AG04450 (cell line): ENCODE data around the gene ATG7. TPM values are rescaled to one million over a fixed set of nuclear protein-coding genes. Genes with fewer than 3 reads are reported as not detected.
A peak's percentile ranks its signal among the peaks of the same experiment; 100 is the strongest.
"Not testable (repeated sequence)": the region's sequence is repeated elsewhere in the genome, so short reads cannot be mapped to it uniquely, and the experiment has no call there.

Source experiments
- CTCF ChIA-PET: fragments of 300-600, 350-600 bp; formaldehyde crosslinking; extraction: SDS; loops from one replicate; lab custom pipeline; 2022; ENCODE audit warnings: antibody characterized with exemption, inconsistent platforms; lab: Charles Lee
- POLR2A ChIA-PET: fragments of 350-600 bp; formaldehyde crosslinking; extraction: SDS; loops from one replicate; lab custom pipeline; 2021; ENCODE audit warnings: antibody characterized with exemption, inconsistent platforms; lab: Yijun Ruan, JAX
- DNase-seq: peaks from one replicate; pipeline ENCODE4 v3.0.0-alpha.2; 2011; ENCODE audit warnings: low read depth, low spot score
- H3K27ac ChIP-seq: one replicate; pipeline ENCODE4 v1.5.1; 2012; ENCODE audit warnings: low read depth, low read length, control low read depth
- H3K27me3 ChIP-seq: one replicate; pipeline ENCODE4 v1.6.0; 2012; ENCODE audit warnings: low read length; ENCODE audit not compliant: control insufficient read depth, insufficient read depth
- H3K4me3 ChIP-seq: 2 replicates; pipeline ENCODE4 v1.5.1; 2011; ENCODE audit warnings: mild to moderate bottlenecking, low read depth, low read length, control low read depth
- H3K9me3 ChIP-seq: 2 replicates; pipeline ENCODE4 v1.5.1; 2012; ENCODE audit warnings: low read length; ENCODE audit not compliant: control insufficient read depth, insufficient read depth
- polyA plus RNA-seq: library from polyadenylated mRNA; depleted of rRNA; stranded (reverse); fragments of >200 nt; gene quantifications from 2 replicates; pipeline ENCODE4 v1.2.3, GENCODE V29; 2011
- TF ChIP-seq, protein P1 (sequence below): IDR thresholded peaks from 2 replicates; pipeline ENCODE4 v1.5.1; 2011; ENCODE audit warnings: low read depth, low read length, control low read depth, inconsistent platforms

ATG7 gene
- polyA plus RNA-seq, 1 experiment: 51.7 TPM

DNA sequence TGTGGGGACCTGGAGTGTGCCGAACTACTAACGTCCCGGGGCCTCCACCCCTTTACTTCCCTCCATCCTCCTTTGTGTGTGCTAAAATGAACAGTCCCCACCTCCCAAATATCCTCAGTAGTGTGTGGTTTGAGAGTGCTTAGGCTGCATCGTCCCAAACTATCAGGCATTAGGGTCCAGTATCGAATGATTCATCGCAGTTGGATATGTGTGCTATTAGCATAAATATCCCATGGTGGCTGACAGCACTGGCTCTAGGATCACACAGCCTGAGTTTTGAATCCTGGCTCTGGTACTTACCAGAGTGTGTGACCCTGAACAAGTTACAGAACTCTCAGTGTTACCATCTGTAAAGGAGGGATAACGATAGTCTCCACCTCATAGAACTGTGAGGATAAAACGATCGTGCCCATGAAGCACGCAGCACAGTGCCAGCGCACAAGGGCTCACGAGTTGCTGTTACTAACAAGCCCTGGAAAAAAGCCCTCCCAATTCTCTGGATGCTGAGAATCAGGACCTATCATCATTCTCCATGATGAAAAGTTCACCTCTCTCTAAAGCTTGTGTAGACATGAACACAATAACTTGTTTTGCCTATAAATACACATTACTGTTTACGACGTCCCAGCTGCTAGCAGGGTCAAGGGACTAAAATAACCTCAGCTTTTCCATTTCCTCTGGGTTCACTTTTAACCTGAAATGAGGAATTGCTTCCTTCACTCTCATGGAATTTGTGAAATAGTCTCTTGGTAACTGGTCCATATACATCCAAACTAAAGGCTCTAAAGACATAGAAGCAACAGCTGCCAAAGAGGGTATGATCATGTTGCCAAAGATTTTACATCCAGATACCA lies 320.5 kb downstream of the ATG7 start:
- DNase-seq: no peak
- Histone ChIP-seq H3K27ac (peak overlapping the region; percentile 71), H3K27me3 (no peaks in the 10 kb centered on the region), H3K4me3 (no peak overlapping the region), H3K9me3 (no peaks in the 10 kb centered on the region)
- TF ChIP-seq, protein P1, sequence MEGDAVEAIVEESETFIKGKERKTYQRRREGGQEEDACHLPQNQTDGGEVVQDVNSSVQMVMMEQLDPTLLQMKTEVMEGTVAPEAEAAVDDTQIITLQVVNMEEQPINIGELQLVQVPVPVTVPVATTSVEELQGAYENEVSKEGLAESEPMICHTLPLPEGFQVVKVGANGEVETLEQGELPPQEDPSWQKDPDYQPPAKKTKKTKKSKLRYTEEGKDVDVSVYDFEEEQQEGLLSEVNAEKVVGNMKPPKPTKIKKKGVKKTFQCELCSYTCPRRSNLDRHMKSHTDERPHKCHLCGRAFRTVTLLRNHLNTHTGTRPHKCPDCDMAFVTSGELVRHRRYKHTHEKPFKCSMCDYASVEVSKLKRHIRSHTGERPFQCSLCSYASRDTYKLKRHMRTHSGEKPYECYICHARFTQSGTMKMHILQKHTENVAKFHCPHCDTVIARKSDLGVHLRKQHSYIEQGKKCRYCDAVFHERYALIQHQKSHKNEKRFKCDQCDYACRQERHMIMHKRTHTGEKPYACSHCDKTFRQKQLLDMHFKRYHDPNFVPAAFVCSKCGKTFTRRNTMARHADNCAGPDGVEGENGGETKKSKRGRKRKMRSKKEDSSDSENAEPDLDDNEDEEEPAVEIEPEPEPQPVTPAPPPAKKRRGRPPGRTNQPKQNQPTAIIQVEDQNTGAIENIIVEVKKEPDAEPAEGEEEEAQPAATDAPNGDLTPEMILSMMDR: no peak
- CTCF ChIA-PET: no interaction called here
- POLR2A ChIA-PET: interaction anchor here (1.0 kb wide), 1 partner anchor 49 kb away, joined by 4 read pairs; no protein-coding TSS in a partner anchor

DNA sequence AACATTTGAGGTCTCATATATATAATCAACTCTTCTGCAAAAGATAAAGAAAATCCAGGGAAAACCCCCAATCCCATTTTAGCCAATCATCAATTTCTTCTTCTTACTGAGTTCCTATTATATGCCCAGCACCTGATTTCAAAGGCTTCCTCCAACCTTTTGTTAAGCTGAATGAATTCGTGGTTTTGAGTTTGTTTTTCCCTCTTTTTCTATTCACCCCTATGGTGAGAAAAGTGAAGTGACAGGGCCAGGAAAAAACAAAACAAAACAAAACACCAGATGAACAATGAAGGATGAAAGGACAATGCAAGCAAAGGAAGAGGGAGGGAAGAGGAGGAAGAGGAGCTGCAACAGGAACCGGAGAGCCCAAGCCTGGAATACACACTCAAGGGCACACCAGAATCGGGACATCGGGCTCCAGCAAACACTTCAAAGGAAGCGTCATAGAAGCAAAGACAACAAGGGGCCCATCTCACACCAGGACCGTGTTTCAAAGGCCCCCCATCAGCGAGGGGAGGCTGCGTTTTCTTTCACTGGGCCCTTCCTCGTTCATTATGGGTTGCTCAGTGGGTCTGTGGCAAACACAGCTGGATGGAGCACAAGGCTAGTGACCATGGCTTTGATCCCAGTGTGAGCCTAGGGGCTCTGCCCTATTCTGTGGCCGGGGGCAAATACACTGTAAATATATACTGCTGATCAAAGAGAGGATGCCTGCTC lies 321.3 kb downstream of the ATG7 start:
- no peak overlapping the region for H3K27ac ChIP-seq
- CTCF ChIA-PET: no interaction called here

DNA sequence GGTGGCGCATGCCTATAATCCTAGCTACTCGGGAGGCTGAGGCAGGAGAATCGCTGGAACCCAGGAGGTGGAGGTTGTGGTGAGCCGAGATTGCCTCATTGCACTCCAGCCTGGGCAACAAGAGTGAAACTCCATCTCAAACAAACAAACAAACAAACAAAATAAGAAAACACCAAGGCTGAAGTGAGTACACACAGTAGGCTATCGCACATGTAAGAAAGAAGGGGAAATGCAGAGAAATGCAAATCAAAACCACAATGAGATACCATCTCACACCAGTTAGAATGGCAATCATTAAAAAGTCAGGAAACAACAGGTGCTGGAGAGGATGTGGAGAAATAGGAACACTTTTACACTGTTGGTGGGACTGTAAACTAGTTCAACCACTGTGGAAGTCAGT lies 322.8 kb downstream of the ATG7 start:
- POLR2A ChIA-PET, DNase-seq, H3K27me3 ChIP-seq, CTCF ChIA-PET, H3K9me3 ChIP-seq, H3K4me3 ChIP-seq, H3K27ac ChIP-seq: not testable (repeated sequence)

More for the DNA sequence above, 321.3 kb downstream of the ATG7 start:
- DNase-seq: no peak
- Histone ChIP-seq H3K27me3 (no peaks in the 10 kb centered on the region), H3K9me3 (no peaks in the 10 kb centered on the region), H3K4me3 (no peak overlapping the region)
- TF ChIP-seq, protein P1: no peak
- POLR2A ChIA-PET: interaction anchor here (1.0 kb wide), 1 partner anchor 48 kb away, joined by 4 read pairs; no protein-coding TSS in a partner anchor

DNA sequence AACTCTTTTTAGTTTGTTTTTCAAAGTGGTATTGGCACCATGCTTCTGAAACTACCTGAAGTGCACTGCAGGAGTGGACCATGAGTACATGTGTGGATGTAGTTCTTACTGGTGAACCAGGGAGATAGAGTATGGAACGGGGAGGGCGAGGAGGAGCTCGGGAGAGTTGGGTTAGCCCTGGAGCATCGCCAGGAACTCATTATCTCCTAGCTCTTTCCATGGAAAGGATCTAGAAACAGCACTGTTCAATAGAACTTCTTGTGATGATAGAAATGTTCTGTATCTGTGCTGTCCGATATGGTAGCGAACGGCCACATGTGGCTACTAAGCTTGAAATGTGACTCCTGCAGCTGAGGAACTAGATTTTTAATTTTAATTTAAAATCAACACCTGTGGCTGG lies 324.2 kb downstream of the ATG7 start:
- no peak overlapping the region for H3K27ac ChIP-seq
- ChIA-PET CTCF (no interaction called here), POLR2A (no interaction called here)
- H3K4me3 ChIP-seq: no peak overlapping the region
- no peak for DNase-seq
- TF ChIP-seq, protein P1: no peak
- no peaks in the 10 kb centered on the region; the same call in 1 of the 2 replicates for H3K9me3 ChIP-seq
- H3K27me3 ChIP-seq: no peaks in the 10 kb centered on the region

GRCh38 chr3:11600501-11601282 lies 328.5 kb downstream of the ATG7 start:
- H3K9me3 ChIP-seq: no peaks in the 10 kb centered on the region; the same call in 1 of the 2 replicates
- peak overlapping the region; percentile 99 for H3K27ac ChIP-seq
- POLR2A ChIA-PET: interaction anchor here (0.7 to 2.1 kb wide), 18 partner anchors 10 to 209 kb away, joined by 3 to 28 read pairs (median 6); partner anchors contain the start of gene VGLL4
- TF ChIP-seq, protein P1: no peak
- peak; percentile 98 for DNase-seq
- H3K27me3 ChIP-seq: no peaks in the 10 kb centered on the region
- no peak overlapping the region for H3K4me3 ChIP-seq
- CTCF ChIA-PET: interaction anchor here (0.9 to 2.3 kb wide), 5 partner anchors 51 to 540 kb away, joined by 3 to 6 read pairs (median 4); no protein-coding TSS in a partner anchor
